Calu3 (cell line): ENCODE data around the gene CD6. TPM values are rescaled to one million over a fixed set of nuclear protein-coding genes. Genes with fewer than 3 reads are reported as not detected.

Experiments used
- BruUV-seq: library from RNA; stranded (reverse); fragments of 400-500 nt; replicated peaks from 2 replicates; lab custom pipeline; 2021; lab: Mats Ljungman, UMichigan
- CTCF ChIA-PET: fragments of 300-600 bp; sonication (Branson Sonifier 250); formaldehyde crosslinking; loops from one replicate; lab custom pipeline; 2022; ENCODE audit warnings: antibody characterized with exemption; lab: Charles Lee
- DNase-seq: peaks from one replicate; pipeline ENCODE4 v3.0.0; 2022
- H3K27ac Mint-ChIP-seq: one replicate; pipeline ENCODE4 v1.8.0; 2022; ENCODE audit warnings: mixed read lengths; ENCODE audit not compliant: unreplicated experiment
- H3K27me3 Mint-ChIP-seq: one replicate; pipeline ENCODE4 v1.8.0; 2022; ENCODE audit warnings: mixed read lengths; ENCODE audit not compliant: unreplicated experiment
- H3K36me3 Mint-ChIP-seq: one replicate; pipeline ENCODE4 v1.8.0; 2022; ENCODE audit warnings: mild to moderate bottlenecking, moderate library complexity, mixed read lengths; ENCODE audit not compliant: insufficient read depth, unreplicated experiment
- H3K4me1 Mint-ChIP-seq: one replicate; pipeline ENCODE4 v1.8.0; 2022; ENCODE audit warnings: mild to moderate bottlenecking, low read depth, mixed read lengths; ENCODE audit not compliant: unreplicated experiment
- H3K4me3 Mint-ChIP-seq: one replicate; pipeline ENCODE4 v1.8.0; 2022; ENCODE audit warnings: mild to moderate bottlenecking, low read depth, moderate library complexity, mixed read lengths; ENCODE audit not compliant: unreplicated experiment
- H3K9me3 Mint-ChIP-seq: one replicate; pipeline ENCODE4 v1.8.0; 2022; ENCODE audit warnings: low read depth, mixed read lengths; ENCODE audit not compliant: unreplicated experiment
- CTCF ChIP-seq: fragments of 200-600 bp; IDR thresholded peaks from one replicate; pipeline ENCODE4 v1.8.0; 2022; ENCODE audit warnings: antibody characterized with exemption; ENCODE audit not compliant: unreplicated experiment
- intact Hi-C: fragments of 100-400 bp; cut with micrococcal nuclease; formaldehyde crosslinking; loops from one replicate; pipeline ENCODE4 v1.10.0; 2022; ENCODE audit not compliant: unreplicated experiment
- total RNA-seq: library from RNA; stranded (reverse); gene quantifications from 2 replicates; pipeline ENCODE4 v1.2.3, GENCODE V29; 2022

The CD6 gene
- total RNA-seq, 1 experiment from 2014 or later = 0.26 TPM

- CTCF ChIA-PET = no interaction called here
- no peak for DNase-seq
- no peak overlapping the region for H3K27ac Mint-ChIP-seq
- H3K4me1 Mint-ChIP-seq = peaks cover 12% of the 10 kb centered on the region
- no TSS peak for BruUV-seq
- H3K4me3 Mint-ChIP-seq = no peak overlapping the region
- H3K36me3 Mint-ChIP-seq = no peaks in the 10 kb centered on the region
- H3K27me3 Mint-ChIP-seq = no peaks in the 10 kb centered on the region
- no peak for TF ChIP-seq CTCF
- intact Hi-C loops = no loop called here
- no peaks in the 10 kb centered on the region for H3K9me3 Mint-ChIP-seq
These were observed 24.7 kb upstream of the CD6 start for GRCh38 chr11:60946601-60947264.

- TF ChIP-seq CTCF = no peak
- intact Hi-C loops = no loop called here
- H3K27me3 Mint-ChIP-seq = no peaks in the 10 kb centered on the region
- H3K36me3 Mint-ChIP-seq = peaks cover 4% of the 10 kb centered on the region
- H3K9me3 Mint-ChIP-seq = no peaks in the 10 kb centered on the region
- DNase-seq = no peak
- no peak overlapping the region for H3K27ac Mint-ChIP-seq
- H3K4me1 Mint-ChIP-seq = peaks cover 15% of the 10 kb centered on the region
- CTCF ChIA-PET = no interaction called here
- no TSS peak for BruUV-seq
- H3K4me3 Mint-ChIP-seq = no peak overlapping the region
These were observed 23.8 kb upstream of the CD6 start for GRCh38 chr11:60947700-60948099.

- DNase-seq = no peak
- Mint-ChIP-seq H3K4me3 (no peak overlapping the region), H3K36me3 (peaks cover 4% of the 10 kb centered on the region), H3K27me3 (no peaks in the 10 kb centered on the region), H3K27ac (no peak overlapping the region), H3K9me3 (no peaks in the 10 kb centered on the region), H3K4me1 (peaks cover 10% of the 10 kb centered on the region)
- CTCF ChIA-PET = no interaction called here
- TF ChIP-seq CTCF = no peak
- BruUV-seq = no TSS peak
- intact Hi-C loops = no loop called here
These were observed 23.2 kb upstream of the CD6 start for GRCh38 chr11:60948250-60948649.

DNA sequence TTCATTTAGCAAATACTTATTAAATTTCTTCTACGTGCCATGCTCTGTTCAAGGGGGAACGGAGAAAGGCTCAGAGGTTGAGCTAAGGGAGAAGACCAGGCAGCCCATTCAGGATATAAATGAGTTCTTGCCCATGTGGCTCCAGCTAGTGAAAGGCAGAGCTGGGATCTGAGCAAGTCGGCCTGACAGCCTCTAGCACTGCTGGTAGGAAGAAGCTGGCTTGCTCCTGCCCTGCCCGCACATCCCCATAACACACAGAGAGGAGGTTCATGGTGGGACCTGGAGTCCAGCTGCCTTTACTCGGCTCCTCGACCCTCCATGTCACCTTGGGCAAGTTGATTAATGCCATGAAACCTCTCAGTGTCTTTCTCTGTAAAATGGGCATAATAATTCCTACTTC is 21.5 kb upstream of the CD6 start:
- peaks cover 8% of the 10 kb centered on the region for H3K4me1 Mint-ChIP-seq
- BruUV-seq = no TSS peak
- no peak overlapping the region for H3K4me3 Mint-ChIP-seq
- peaks cover 4% of the 10 kb centered on the region for H3K36me3 Mint-ChIP-seq
- DNase-seq = no peak
- CTCF ChIA-PET = interaction anchor here (0.5 kb wide), 1 partner anchor 150 kb away, joined by 3 read pairs; no protein-coding TSS in a partner anchor
- no peak overlapping the region for H3K27ac Mint-ChIP-seq
- intact Hi-C loops = no loop called here
- TF ChIP-seq CTCF = no peak
- H3K9me3 Mint-ChIP-seq = no peaks in the 10 kb centered on the region
- H3K27me3 Mint-ChIP-seq = no peaks in the 10 kb centered on the region
